GM12878 (cell line): Measurements from ENCODE around the gene SLC23A2. TPM values are rescaled to one million over a fixed set of nuclear protein-coding genes. Genes with fewer than 3 reads are reported as not detected.

Experiments used
- ATAC-seq: fragments of 200-7000 bp; cut with Tn5 transposase; 3 replicates; pipeline ENCODE4 v1.9.1; 2020; ENCODE audit warnings: mild to moderate bottlenecking, moderate library complexity
- BruUV-seq: library from RNA; stranded (reverse); fragments of 400-500 nt; replicated peaks from 2 replicates; lab custom pipeline; 2021; lab: Mats Ljungman, UMichigan
- CTCF ChIA-PET: fragments of 300-600 bp; sonication (Branson Sonifier 250); formaldehyde crosslinking; extraction: SDS; loops from one replicate; lab custom pipeline; 2021; ENCODE audit warnings: inconsistent platforms; lab: Yijun Ruan, JAX
- POLR2A ChIA-PET: fragments of 350-600 bp; formaldehyde crosslinking; extraction: SDS; loops from one replicate; lab custom pipeline; 2021; ENCODE audit warnings: inconsistent platforms; lab: Charles Lee
- RAD21 ChIA-PET: fragments of 300-600 bp; sonication (Branson Sonifier 250); formaldehyde crosslinking; loops from one replicate; lab custom pipeline; 2023; ENCODE audit warnings: antibody characterized with exemption; ENCODE audit not compliant: unreplicated experiment; lab: Charles Lee
- SMC1A ChIA-PET: fragments of 300-600 bp; sonication (Branson Sonifier 250); formaldehyde crosslinking; loops from one replicate; lab custom pipeline; 2023; ENCODE audit not compliant: unreplicated experiment, uncharacterized antibody; lab: Charles Lee
- DNase-seq: peaks from one replicate; pipeline ENCODE4 v3.0.0-alpha.2; 2011; ENCODE audit warnings: low read depth, low spot score
- FAIRE-seq: peaks from 3 replicates; lab custom pipeline; 2011; peaks lifted over from hg19 to GRCh38; lab: Jason Lieb, UNC
- H2AFZ ChIP-seq: 2 replicates; pipeline ENCODE4 v1.6.0; 2011; ENCODE audit warnings: low read depth, low read length, control low read depth; ENCODE audit not compliant: control insufficient read depth
- H3K27ac ChIP-seq: 2 replicates; pipeline ENCODE4 v1.5.1; 2011; ENCODE audit warnings: control low read depth; ENCODE audit not compliant: control insufficient read depth, insufficient read depth
- H3K27me3 ChIP-seq, 2 experiments: replicated peaks in 1 of 2; 2 replicates each; pipeline versions ENCODE4 v1.6.0 to v1.6.1; 2011; ENCODE audit warnings: low read length in 1 of 2; ENCODE audit not compliant: control insufficient read depth in 2 of 2, insufficient read depth in 2 of 2
- H3K36me3 ChIP-seq, 2 experiments: 2 replicates each; pipeline ENCODE4 v1.5.1; 2011; ENCODE audit warnings: low read length in 1 of 2; ENCODE audit not compliant: control insufficient read depth in 2 of 2, insufficient read depth in 2 of 2
- H3K4me1 ChIP-seq: 2 replicates; pipeline ENCODE4 v1.6.1; 2011; ENCODE audit warnings: mild to moderate bottlenecking, low read length, moderate library complexity, mixed read lengths; ENCODE audit not compliant: control insufficient read depth, insufficient read depth
- H3K4me2 ChIP-seq: 2 replicates; pipeline ENCODE4 v1.6.0; 2011; ENCODE audit warnings: control low read depth; ENCODE audit not compliant: control insufficient read depth, insufficient read depth
- H3K4me3 ChIP-seq: fragments of 200-600 bp; sonication (generic); 2 replicates; pipeline ENCODE4 v1.5.1; 2016
- H3K79me2 ChIP-seq: 2 replicates; pipeline ENCODE4 v1.6.0; 2011; ENCODE audit warnings: low read length; ENCODE audit not compliant: control insufficient read depth, insufficient read depth
- H3K9ac ChIP-seq: 2 replicates; pipeline ENCODE4 v1.8.0; 2011; ENCODE audit warnings: low read length, control low read depth, mixed read lengths; ENCODE audit not compliant: control insufficient read depth, insufficient read depth
- H3K9me3 ChIP-seq: replicated peaks from 3 replicates; pipeline ENCODE4 v1.5.1; 2011; ENCODE audit warnings: mild to moderate bottlenecking, low read length; ENCODE audit not compliant: control insufficient read depth, insufficient read depth
- H4K20me1 ChIP-seq: 2 replicates; pipeline ENCODE4 v1.6.0; 2011; ENCODE audit not compliant: control insufficient read depth, insufficient read depth
- CHD1 ChIP-seq: IDR thresholded peaks from 2 replicates; pipeline ENCODE4 v1.6.1; 2012; ENCODE audit warnings: low read depth, low read length, improper control_type of control experiment
- CREM ChIP-seq: IDR thresholded peaks from 2 replicates; pipeline ENCODE4 v1.6.1; 2014; ENCODE audit warnings: antibody characterized with exemption, low read depth
- EED ChIP-seq: sonication (generic); IDR thresholded peaks from 2 replicates; pipeline ENCODE4 v1.6.1; 2016; ENCODE audit warnings: antibody characterized with exemption, low read depth
- ETV6 ChIP-seq, 2 experiments: fragments of 450-650 bp in 1 of 2; IDR thresholded peaks in 1 of 2; conservative IDR thresholded peaks in 1 of 2; 2 replicates each; pipeline ENCODE4 v1.6.1; 2014; ENCODE audit warnings: antibody characterized with exemption in 1 of 2, borderline replicate concordance in 1 of 2, low read depth in 1 of 2, mild to moderate bottlenecking in 1 of 2, moderate library complexity in 1 of 2
- FOXK2 ChIP-seq: fragments of 450-650 bp; IDR thresholded peaks from 2 replicates; pipeline ENCODE4 v1.6.1; 2017; ENCODE audit warnings: mild to moderate bottlenecking, moderate library complexity
- IKZF1 ChIP-seq: fragments of 450-650 bp; conservative IDR thresholded peaks from 2 replicates; pipeline ENCODE4 v1.6.1; 2017; ENCODE audit warnings: antibody characterized with exemption, mild to moderate bottlenecking
- IRF4 ChIP-seq: IDR thresholded peaks from 2 replicates; pipeline ENCODE4 v1.6.1; 2011; ENCODE audit warnings: low read depth, low read length
- JUNB ChIP-seq: IDR thresholded peaks from 2 replicates; pipeline ENCODE4 v1.6.1; 2016; ENCODE audit warnings: antibody characterized with exemption, mild to moderate bottlenecking
- KDM1A ChIP-seq: fragments of 200-600 bp; sonication (generic); IDR thresholded peaks from 2 replicates; pipeline ENCODE4 v1.6.1; 2016; ENCODE audit warnings: borderline replicate concordance
- MYC ChIP-seq: IDR thresholded peaks from 2 replicates; pipeline ENCODE4 v1.6.1; 2011; ENCODE audit warnings: mild to moderate bottlenecking, low read length, moderate library complexity, inconsistent platforms; ENCODE audit not compliant: insufficient read depth, insufficient replicate concordance, insufficient read length, severe bottlenecking
- NFIC ChIP-seq: IDR thresholded peaks from 2 replicates; pipeline ENCODE4 v1.6.1; 2012; ENCODE audit warnings: low read depth, mild to moderate bottlenecking, inconsistent platforms, low read length, moderate library complexity
- POLR2AphosphoS2 ChIP-seq: IDR thresholded peaks from 2 replicates; pipeline ENCODE4 v1.6.1; 2011; ENCODE audit warnings: low read depth, mild to moderate bottlenecking, low read length, improper control_type of control experiment, moderate library complexity
- RUNX3 ChIP-seq: IDR thresholded peaks from 2 replicates; pipeline ENCODE4 v1.6.1; 2012; ENCODE audit warnings: low read length, inconsistent platforms
- SPI1 ChIP-seq: IDR thresholded peaks from 2 replicates; pipeline ENCODE4 v1.6.1; 2011; ENCODE audit warnings: low read depth, mild to moderate bottlenecking, low read length, moderate library complexity, borderline replicate concordance; ENCODE audit not compliant: insufficient read depth
- WGBS: methylation state at CpG from one replicate; pipeline ENCODE4 v1.1.6; 2016; ENCODE audit warnings: low lambda C conversion rate; ENCODE audit not compliant: insufficient replicate concordance, insufficient coverage; ENCODE audit errors: missing lambda C conversion rate; 5-methylcytosine and 5-hydroxymethylcytosine counted together
- in situ Hi-C: fragments of 300-500 bp; cut with MboI; formaldehyde crosslinking; loops from 9 replicates; pipeline ENCODE4 v1.14.3; 2018; ENCODE audit warnings: mixed read lengths
- intact Hi-C: fragments of 100-400 bp; cut with micrococcal nuclease; formaldehyde crosslinking; loops from one replicate; pipeline ENCODE4 v1.14.2; 2022; ENCODE audit not compliant: unreplicated experiment
- polyA plus RNA-seq, 11 experiments: library from polyadenylated mRNA; depleted of rRNA in 4 of 11; unstranded in 6 of 11; stranded (reverse) in 5 of 11; fragments of >200 nt; fragmentation: Nextera tagmentation in 4 of 11; fragmentation: Illumina TruSeq in 1 of 11; extraction: Ambion mirVana in 4 of 11; extraction: Trizol in 1 of 11; gene quantifications; 1 replicate in 1 of 11; 2 replicates in 10 of 11; pipeline versions ENCODE4 v1.2.1 to v1.2.3, GENCODE V29; 2011 to 2016; ENCODE audit warnings: inconsistent platforms in 2 of 11, missing spikeins in 2 of 11, low read depth in 1 of 11
- total RNA-seq, 4 experiments: library from RNA; depleted of rRNA in 3 of 4; stranded (reverse); fragments of >200 nt in 3 of 4; fragmentation: Illumina TruSeq in 1 of 4; extraction: Trizol in 1 of 4; gene quantifications; 2 replicates each; pipeline versions ENCODE4 v1.2.1 to v1.2.3, GENCODE V29; 2013 to 2021
- TF ChIP-seq, protein P1 (sequence below): IDR thresholded peaks from 2 replicates; pipeline ENCODE4 v1.6.1; 2011; ENCODE audit warnings: borderline replicate concordance, low read depth, mild to moderate bottlenecking, moderate library complexity, mixed read lengths, low read length; ENCODE audit not compliant: insufficient read depth; ENCODE audit errors: extremely low read length

The SLC23A2 gene
- total and polyA plus RNA-seq, 10 of the 15 experiments (the other 5 are each of a cell fraction or from before 2014, with no cell fraction given) = 4.4 to 56.1 (median 35.5) TPM

DNA sequence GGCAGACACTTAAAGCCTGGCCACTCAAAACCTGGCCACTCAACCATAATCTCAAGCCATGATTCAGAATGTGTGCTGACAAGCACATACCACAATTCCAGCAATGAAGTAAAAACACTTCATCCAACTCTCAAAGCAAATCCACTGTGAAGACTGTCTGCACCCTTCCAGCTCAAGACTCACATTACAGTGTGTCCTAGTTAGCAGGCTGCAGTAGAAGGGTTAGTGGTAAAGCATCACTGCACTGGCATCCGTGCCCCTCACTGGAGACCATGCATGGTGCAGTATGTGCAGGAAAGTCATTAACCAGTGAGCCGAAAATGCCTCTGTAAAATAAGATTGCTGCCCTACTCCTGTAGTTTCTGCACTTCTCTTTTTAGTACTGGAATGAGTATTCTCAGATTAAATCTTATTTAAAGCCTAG lies 43.4 kb downstream of the SLC23A2 start:
- Histone ChIP-seq H3K36me3 (no peaks in the 10 kb centered on the region), H3K4me1 (peaks cover 13% of the 10 kb centered on the region), H3K79me2 (no peaks in the 10 kb centered on the region), H3K27ac (no peak overlapping the region), H4K20me1 (no peaks in the 10 kb centered on the region), H3K9ac (no peak overlapping the region), H2AFZ (no peak overlapping the region), H3K27me3 (no peaks in the 10 kb centered on the region), H3K4me3 (no peak overlapping the region), H3K4me2 (peak overlapping the region; percentile 54; the same call in 1 of the 2 replicates), H3K9me3 (no peaks in the 10 kb centered on the region)
- CTCF ChIA-PET = interaction anchor here (0.7 to 6.7 kb wide), 8 partner anchors 8 to 157 kb away, joined by 3 to 86 read pairs (median 4); no protein-coding TSS in a partner anchor
- BruUV-seq = TSS peak; percentile 31
- SMC1A ChIA-PET = interaction anchor here (0.8 to 3.7 kb wide), 12 partner anchors 8 to 161 kb away, joined by 3 to 29 read pairs (median 4); partner anchors contain the start of gene SLC23A2
- 0% methylated on average over 2 of the region's 2 CpGs for WGBS
- FAIRE-seq (no peak), DNase-seq (no peak), ATAC-seq (peak; percentile 82)
- POLR2A ChIA-PET = interaction anchor here (1.4 to 2.0 kb wide), 2 partner anchors 15 kb away, joined by 3 to 9 read pairs; no protein-coding TSS in a partner anchor
- in situ Hi-C loops = no loop called here
- intact Hi-C loops = loop anchor here (2.0 to 10.0 kb wide), 2 partner anchors 83 to 143 kb away; no protein-coding TSS in a partner anchor
- RAD21 ChIA-PET = interaction anchor here (1.1 to 1.6 kb wide), 3 partner anchors 15 to 142 kb away, joined by 4 to 6 read pairs (median 5); no protein-coding TSS in a partner anchor
- TF ChIP-seq IRF4 = peak; percentile 61; the same call in 1 of the 2 replicates
- no peak for TF ChIP-seq CHD1
- 0 out of 4 replicates have a peak, but pooled peaks of 1 of the 2 experiments have one; percentile 22 for TF ChIP-seq ETV6 (conservative IDR thresholded peaks at IDR 0.05 in 1 of 2, IDR thresholded peaks at IDR 0.05 in 1 of 2; ENCODE audit: borderline replicate concordance in 1 of 2, low read depth in 1 of 2)
- TF ChIP-seq IKZF1 = 0 out of 2 replicates have a peak, but pooled peaks have one; percentile 15
- no peak for TF ChIP-seq KDM1A
- TF ChIP-seq CREM = peak; percentile 24; the same call in 1 of the 2 replicates
- peak; percentile 62 for TF ChIP-seq EED
- TF ChIP-seq, protein P1, sequence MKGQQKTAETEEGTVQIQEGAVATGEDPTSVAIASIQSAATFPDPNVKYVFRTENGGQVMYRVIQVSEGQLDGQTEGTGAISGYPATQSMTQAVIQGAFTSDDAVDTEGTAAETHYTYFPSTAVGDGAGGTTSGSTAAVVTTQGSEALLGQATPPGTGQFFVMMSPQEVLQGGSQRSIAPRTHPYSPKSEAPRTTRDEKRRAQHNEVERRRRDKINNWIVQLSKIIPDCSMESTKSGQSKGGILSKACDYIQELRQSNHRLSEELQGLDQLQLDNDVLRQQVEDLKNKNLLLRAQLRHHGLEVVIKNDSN = no peak
- TF ChIP-seq RUNX3 = peak; percentile 32; the same call in 1 of the 2 replicates
- TF ChIP-seq POLR2AphosphoS2 = no peak
- TF ChIP-seq MYC = no peak
- peak; percentile 53; the same call in 1 of the 2 replicates for TF ChIP-seq NFIC
- TF ChIP-seq SPI1 = peak; percentile 81
- no peak for TF ChIP-seq FOXK2
- TF ChIP-seq JUNB = peak; percentile 82
- TF ChIP-seq, all 136 proteins: peak for 9
